HCT116 (cell line): ENCODE results near the gene NBAS.

Source experiments
- EZH2 ChIP-seq: fragments of 200-600 bp; sonication (generic); IDR thresholded peaks from 2 replicates; pipeline ENCODE4 v1.6.1; 2017; ENCODE audit warnings: antibody characterized with exemption, mixed run types
- POLR2A ChIP-seq: IDR thresholded peaks from 2 replicates; pipeline ENCODE4 v1.7.0; 2011; ENCODE audit warnings: borderline replicate concordance; ENCODE audit not compliant: insufficient read depth, insufficient read length; ENCODE audit errors: extremely low read depth
- POLR2AphosphoS5 ChIP-seq: IDR thresholded peaks from 2 replicates; pipeline ENCODE4 v1.6.1; 2011; ENCODE audit warnings: mild to moderate bottlenecking, low read depth, low read length, moderate library complexity
- TF ChIP-seq, protein P1 (sequence below): IDR thresholded peaks from 2 replicates; pipeline ENCODE4 v1.6.1; 2012; ENCODE audit warnings: low read depth
- TF ChIP-seq, protein P2 (sequence below), 3 experiments: fragments of 200-600 bp in 1 of 3; sonication (generic) in 1 of 3; IDR thresholded peaks in 2 of 3; conservative IDR thresholded peaks in 1 of 3; 2 replicates each; pipeline ENCODE4 v1.5.1; 2012 to 2017; ENCODE audit warnings: low read depth in 2 of 3, low read length in 2 of 3, antibody characterized with exemption in 1 of 3, borderline replicate concordance in 1 of 3, control low read depth in 1 of 3, mild to moderate bottlenecking in 1 of 3, mixed read lengths in 1 of 3, mixed run types in 1 of 3, moderate library complexity in 1 of 3; ENCODE audit not compliant: insufficient read depth in 1 of 3

DNA sequence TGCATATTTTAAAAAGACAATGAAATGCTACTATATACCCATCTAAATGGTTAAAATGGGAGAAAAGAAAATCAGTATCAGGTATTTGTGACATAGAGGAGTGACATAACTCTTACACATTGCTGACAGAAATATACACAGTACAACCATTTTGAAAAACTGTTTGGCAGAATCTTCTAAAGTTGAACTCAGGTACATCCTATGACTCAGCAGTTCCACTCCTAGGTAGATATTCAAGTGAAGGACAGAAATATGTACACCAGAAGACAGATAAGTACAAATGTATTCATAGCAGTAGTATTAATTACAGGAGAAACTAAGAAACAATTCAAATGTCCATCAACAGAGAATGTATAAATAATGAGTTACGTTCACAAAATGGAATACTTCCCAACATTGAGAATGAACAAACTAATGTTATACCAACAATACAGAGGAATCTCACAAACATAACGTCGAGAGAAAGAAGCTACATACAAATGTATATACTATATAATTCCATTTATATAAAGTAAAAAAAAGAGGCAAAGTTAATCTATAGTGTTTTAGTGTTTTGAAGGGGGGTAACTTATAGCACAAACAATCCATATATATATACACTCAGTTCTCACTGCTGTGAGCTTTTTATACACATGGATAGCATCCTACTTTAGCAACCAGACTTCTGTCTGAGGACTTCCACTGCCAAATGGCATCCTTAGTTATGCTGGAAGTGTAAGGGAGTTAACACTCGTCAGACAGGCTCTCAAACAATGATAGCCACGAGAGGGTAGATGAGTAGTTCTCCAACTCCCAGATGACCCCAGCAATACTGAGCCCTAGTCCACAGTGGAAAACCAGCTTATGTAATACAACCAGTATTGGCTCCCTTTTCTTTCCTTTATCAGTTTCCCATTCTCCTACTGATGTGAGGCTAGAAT is 172.5 kb downstream of the NBAS start:
- TF ChIP-seq, protein P1, sequence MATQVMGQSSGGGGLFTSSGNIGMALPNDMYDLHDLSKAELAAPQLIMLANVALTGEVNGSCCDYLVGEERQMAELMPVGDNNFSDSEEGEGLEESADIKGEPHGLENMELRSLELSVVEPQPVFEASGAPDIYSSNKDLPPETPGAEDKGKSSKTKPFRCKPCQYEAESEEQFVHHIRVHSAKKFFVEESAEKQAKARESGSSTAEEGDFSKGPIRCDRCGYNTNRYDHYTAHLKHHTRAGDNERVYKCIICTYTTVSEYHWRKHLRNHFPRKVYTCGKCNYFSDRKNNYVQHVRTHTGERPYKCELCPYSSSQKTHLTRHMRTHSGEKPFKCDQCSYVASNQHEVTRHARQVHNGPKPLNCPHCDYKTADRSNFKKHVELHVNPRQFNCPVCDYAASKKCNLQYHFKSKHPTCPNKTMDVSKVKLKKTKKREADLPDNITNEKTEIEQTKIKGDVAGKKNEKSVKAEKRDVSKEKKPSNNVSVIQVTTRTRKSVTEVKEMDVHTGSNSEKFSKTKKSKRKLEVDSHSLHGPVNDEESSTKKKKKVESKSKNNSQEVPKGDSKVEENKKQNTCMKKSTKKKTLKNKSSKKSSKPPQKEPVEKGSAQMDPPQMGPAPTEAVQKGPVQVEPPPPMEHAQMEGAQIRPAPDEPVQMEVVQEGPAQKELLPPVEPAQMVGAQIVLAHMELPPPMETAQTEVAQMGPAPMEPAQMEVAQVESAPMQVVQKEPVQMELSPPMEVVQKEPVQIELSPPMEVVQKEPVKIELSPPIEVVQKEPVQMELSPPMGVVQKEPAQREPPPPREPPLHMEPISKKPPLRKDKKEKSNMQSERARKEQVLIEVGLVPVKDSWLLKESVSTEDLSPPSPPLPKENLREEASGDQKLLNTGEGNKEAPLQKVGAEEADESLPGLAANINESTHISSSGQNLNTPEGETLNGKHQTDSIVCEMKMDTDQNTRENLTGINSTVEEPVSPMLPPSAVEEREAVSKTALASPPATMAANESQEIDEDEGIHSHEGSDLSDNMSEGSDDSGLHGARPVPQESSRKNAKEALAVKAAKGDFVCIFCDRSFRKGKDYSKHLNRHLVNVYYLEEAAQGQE: no peak
- TF ChIP-seq, protein P2, sequence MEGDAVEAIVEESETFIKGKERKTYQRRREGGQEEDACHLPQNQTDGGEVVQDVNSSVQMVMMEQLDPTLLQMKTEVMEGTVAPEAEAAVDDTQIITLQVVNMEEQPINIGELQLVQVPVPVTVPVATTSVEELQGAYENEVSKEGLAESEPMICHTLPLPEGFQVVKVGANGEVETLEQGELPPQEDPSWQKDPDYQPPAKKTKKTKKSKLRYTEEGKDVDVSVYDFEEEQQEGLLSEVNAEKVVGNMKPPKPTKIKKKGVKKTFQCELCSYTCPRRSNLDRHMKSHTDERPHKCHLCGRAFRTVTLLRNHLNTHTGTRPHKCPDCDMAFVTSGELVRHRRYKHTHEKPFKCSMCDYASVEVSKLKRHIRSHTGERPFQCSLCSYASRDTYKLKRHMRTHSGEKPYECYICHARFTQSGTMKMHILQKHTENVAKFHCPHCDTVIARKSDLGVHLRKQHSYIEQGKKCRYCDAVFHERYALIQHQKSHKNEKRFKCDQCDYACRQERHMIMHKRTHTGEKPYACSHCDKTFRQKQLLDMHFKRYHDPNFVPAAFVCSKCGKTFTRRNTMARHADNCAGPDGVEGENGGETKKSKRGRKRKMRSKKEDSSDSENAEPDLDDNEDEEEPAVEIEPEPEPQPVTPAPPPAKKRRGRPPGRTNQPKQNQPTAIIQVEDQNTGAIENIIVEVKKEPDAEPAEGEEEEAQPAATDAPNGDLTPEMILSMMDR (IDR thresholded peaks at IDR 0.05 in 2 of 3, conservative IDR thresholded peaks at IDR 0.05 in 1 of 3; ENCODE audit: borderline replicate concordance in 1 of 3, insufficient read depth in 1 of 3, low read depth in 2 of 3, low read length in 2 of 3): no peak
- TF ChIP-seq POLR2AphosphoS5: no peak
- TF ChIP-seq EZH2: no peak
- no peak for TF ChIP-seq POLR2A
